GM12864 (cell line): Measurements from ENCODE around the gene ETV6.

Source experiments
- DNase-seq: peaks from one replicate; pipeline ENCODE4 v3.0.0-alpha.2; 2011; ENCODE audit warnings: low read depth
- H3K4me3 ChIP-seq: 2 replicates; pipeline ENCODE4 v1.5.1; 2011; ENCODE audit warnings: mild to moderate bottlenecking, low read depth, low read length, control low read depth
- CTCF ChIP-seq: IDR thresholded peaks from 2 replicates; pipeline ENCODE4 v1.5.1; 2011; ENCODE audit warnings: low read depth, mild to moderate bottlenecking, moderate library complexity, low read length, control low read depth, inconsistent platforms; ENCODE audit errors: missing control alignments

The ETV6 gene

GRCh38 chr12:11829764-11830194, 180.3 kb downstream of the ETV6 start:
- DNase-seq = no peak
- no peak overlapping the region for H3K4me3 ChIP-seq
- no peak for TF ChIP-seq CTCF

- DNase-seq = no peak
- no peak for TF ChIP-seq CTCF
- H3K4me3 ChIP-seq = no peak overlapping the region
These were observed 180.9 kb downstream of the ETV6 start for GRCh38 chr12:11830307-11830801.

GRCh38 chr12:11832093-11832492, 182.6 kb downstream of the ETV6 start:
- no peak for TF ChIP-seq CTCF

GRCh38 chr12:11833174-11833895, 183.9 kb downstream of the ETV6 start:
- H3K4me3 ChIP-seq = no peak overlapping the region
- no peak for DNase-seq
- no peak for TF ChIP-seq CTCF

More at GRCh38 chr12:11832093-11832492, 182.6 kb downstream of the ETV6 start:
- DNase-seq = no peak
- no peak overlapping the region for H3K4me3 ChIP-seq

- H3K4me3 ChIP-seq = no peak overlapping the region
- no peak for DNase-seq
- no peak for TF ChIP-seq CTCF
These were observed 184.8 kb downstream of the ETV6 start for GRCh38 chr12:11834104-11834812.

GRCh38 chr12:11834931-11835330, 185.5 kb downstream of the ETV6 start:
- no peak overlapping the region for H3K4me3 ChIP-seq
- no peak for TF ChIP-seq CTCF
- DNase-seq = no peak
